GM19099 (cell line): ENCODE measurements around the gene PRCD.

Experiments
- POLR2A ChIP-seq: IDR thresholded peaks from 3 replicates; pipeline ENCODE4 v1.6.1; 2011; ENCODE audit warnings: low read depth; ENCODE audit not compliant: insufficient read length; ENCODE audit errors: extremely low read depth

The PRCD gene

DNA sequence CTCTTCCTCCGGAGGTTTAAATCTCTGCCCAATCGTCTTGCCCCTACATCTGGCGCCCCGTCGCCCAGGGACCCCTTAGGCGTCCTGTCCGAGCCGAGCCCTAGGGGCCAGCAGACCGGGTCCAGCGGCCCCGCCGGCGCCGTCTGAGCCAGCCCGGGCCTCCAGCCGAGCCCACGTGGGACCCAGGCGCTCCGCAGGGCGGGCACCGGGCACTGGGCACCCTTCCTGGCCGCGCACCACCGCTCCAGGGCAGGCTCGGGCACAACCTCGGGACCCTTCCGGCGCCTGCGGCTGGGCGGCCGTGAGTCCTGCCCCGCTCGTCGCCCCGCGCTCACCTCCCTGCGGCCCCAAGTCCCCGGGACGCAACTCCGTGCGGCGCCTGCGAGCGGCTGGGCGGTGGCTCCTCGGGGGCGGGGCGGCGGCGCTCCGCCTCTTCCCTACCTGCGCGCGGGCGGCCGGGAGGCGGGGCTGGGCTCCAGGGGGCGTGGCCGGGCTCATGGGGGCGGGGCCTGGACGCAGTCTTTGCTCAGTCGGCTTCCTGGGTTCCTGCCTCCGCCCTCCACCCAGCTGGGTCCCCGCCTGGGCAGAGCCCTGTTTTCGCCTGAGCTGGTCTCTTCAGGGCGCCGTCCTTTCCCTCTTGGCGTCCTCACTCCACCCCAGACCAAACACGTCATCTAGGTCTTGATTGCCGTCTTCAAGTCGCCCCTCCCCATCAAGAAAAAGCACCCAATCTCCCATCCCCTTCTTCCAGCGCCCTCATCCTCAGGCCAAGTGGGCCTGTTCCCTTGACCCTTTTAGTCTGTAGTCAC lies 38.6 kb upstream of the PRCD start, which contains the start of gene RHBDF2:
Gene RHBDF2, minus strand, starts transcription at position 406 of the 809 bp plus-strand sequence. CDS start 19,899 bp downstream, outside the sequence.
- peak; percentile 96 for TF ChIP-seq POLR2A

- TF ChIP-seq POLR2A: no peak
These were observed 38.0 kb upstream of the PRCD start for GRCh38 chr17:76501827-76502307.

DNA sequence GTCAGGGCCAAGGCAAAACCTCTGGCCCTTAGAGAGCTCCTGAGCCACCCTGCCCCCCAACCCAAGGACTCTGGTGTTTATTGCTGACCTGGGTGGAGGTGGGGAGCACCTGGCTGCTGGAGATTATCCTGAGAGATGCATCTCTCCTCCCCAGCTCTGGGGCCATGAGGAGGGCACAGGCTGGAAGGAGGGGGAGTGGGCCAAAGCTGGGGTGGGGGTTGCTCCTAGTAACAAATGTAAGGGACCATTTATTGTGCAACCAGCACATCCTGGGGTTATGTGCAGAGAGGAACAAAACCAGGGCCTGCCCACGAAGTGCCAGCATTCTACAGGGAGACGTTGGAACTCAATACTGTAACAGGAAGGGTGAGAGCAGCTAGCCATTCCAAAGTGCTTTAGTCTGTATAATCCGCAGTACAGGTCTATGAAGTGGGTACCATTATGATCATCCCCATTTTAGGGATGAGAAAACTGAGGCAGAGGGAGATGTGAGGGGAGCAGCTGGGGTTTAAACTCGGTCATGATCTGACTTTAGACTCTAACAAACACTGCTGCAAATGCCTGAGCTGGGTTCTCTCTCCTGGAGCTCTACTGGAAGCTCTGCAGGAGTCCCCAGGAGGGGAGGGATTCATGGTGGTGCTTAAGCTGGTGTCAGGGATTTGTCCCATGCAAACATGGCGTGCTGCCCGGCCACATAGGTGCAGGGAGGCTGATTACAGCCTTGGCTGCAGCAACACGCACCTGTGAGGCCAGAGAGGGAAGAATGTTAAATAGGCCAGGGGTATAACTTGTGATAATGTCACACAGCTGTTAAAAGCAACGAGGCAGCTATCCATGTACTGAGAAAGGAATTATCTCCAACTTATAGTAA lies 37.3 kb upstream of the PRCD start:
- no peak for TF ChIP-seq POLR2A

GRCh38 chr17:76504117-76504516 lies 35.7 kb upstream of the PRCD start:
- no peak for TF ChIP-seq POLR2A

DNA sequence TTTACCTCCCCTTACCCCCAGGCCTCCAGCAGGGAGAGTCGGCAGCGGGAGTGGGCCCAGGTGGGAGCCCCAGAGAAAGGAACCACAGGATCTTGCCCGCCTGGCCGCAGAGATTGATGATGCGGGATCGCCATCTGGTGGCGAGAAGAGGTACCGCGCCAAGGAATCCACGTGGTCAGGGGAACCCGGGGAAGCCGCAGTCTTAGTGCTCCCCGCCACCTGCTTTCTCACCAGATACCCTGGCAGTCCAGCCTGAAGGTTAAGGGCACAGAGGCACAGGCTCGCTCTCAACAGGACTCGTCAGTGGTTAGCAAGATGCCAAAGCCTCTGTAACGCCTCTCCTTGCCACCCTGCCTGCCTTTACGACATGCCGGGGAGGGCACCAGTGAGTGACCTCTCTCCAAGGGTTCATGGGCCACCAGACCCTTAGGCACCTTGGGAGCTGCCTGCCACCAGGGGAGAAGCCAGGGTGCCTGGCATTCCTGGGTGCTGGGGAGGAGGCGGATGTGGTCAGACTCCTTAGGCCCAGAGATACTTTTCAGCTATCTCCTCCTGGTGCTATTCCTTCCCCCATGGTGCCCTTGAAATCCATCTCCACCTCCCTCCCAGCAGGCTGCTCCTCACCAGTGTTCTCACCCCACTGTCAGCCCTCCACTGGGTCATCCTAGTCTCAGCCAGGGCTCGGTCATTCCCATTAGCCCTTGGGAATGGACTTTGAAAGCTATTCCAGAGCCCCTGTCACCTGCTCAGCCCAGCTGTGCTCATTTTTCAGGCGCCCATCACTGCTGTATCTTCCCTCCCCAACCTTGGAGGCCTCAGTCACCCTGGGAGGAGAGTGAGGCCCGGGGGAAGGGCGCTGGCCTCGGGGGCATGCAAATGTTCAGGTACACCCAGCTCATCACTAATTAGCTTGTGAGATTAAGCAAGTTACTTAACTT lies 33.2 kb upstream of the PRCD start:
- no peak for TF ChIP-seq POLR2A

DNA sequence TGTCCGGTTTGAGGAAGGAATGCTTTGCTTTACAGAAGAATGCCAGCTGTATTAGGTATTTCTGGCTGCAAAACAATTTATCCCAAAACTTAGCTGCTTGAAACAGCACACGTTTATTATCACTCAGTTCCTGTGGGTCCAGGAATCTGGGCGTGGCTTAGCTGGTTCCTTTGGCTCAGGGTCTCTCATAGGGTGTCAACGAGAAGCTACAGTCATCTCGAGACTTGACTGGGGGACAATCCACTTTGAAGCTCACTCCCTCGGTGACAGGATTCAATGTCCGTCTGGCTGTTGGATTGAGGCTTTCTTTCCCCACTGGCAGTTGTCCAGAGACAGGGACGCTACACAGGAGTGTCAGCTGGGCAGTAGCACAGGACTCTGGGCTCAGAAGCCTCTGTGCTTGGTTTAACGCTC lies 29.0 kb upstream of the PRCD start:
- no peak for TF ChIP-seq POLR2A

DNA sequence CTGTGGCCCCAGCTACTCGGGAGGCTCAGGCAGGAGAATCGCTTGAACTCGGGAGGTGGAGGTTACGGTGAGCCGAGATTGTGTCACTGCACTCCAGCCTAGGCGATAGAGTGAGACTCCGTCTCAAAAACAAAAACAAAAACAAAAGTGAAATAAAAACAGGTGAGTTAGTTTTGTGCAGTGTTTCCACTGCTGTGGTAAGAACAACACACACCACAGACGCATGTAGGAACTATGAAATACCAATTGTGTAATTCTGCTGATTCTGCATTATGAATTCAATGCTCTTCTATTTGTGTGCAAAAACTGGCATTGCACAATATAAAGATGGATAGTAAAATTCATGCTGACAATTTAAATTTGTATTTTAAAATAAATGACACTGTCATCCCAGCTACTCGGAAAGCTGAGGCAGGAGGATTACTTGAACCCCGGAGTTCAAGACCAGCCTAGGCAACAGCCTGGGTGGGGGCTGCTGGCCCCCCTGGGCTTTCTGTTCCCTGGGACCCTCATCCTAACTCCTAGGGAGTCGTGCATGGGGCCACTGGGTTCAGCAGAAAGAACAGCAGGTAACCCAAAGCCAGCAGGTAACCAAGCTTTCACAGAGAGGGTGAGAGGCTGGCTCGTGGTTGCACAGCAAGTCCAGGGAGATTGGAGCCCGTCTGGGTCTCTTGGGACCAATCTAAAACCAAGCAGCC lies 28.0 kb upstream of the PRCD start:
- TF ChIP-seq POLR2A: no peak

DNA sequence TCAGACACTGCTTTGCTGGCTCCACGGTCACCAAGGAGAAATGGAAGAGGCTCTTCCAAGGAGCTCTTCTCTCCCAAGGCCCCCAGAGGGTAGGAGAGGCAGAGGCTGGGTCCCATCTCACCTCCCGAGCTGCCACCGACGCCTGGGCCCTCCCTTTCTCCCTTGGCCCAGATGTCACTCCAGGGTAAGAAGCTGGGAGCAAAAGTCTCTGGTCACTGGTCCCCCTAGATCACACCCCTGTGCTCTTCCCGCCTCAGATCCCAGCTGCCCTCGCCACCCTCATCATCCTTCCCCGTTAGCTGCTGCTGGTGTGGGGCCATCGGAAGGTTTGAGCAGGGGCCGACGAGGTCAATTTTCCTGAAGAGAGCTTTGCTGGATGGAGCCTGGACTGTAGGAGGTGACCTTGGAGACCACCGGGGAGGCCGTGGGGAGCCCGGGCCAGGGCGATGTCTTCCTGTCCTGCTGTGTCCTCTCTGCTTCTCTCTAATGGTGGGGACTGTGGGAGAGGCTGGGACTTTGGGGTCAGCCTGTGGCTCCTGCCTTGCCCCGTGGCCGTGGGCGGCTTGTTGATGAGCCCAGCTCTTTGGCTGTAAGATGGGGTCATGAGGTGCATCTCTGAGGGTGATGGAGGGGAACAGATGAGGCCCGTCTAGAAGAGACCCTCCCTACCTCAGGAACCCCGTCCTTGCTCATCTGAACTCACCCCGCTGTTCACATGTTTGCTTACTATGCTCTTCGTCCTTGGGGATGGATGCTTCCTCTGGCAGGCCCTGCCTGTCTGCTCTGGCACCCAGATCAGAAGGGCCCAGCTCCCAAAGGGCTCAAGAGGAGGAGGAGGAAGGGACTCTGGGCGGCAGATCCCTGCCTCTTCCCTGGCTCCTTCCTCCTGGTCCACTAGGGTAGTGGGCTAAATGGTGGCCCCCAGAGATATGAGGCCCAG lies 27.2 kb upstream of the PRCD start:
- TF ChIP-seq POLR2A: no peak

DNA sequence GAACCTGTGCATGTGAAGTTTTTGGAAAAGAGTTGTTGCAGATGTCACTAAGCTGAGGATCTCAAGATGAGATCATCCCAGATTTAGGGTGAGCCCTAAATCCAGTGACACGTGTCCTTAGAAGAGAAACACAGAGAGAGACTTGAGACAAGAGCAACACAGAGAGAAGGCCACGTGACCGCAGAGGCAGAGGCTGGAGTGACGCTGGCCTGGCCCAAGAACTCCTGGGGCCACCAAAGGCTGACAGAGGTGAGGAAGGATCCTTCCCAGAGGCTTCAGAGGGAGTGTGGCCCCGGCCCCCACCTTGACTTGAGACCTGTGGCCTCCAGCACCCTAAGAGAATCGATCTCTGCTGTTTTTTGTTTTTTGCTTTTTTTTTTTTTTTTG lies 26.5 kb upstream of the PRCD start:
- TF ChIP-seq POLR2A: no peak

DNA sequence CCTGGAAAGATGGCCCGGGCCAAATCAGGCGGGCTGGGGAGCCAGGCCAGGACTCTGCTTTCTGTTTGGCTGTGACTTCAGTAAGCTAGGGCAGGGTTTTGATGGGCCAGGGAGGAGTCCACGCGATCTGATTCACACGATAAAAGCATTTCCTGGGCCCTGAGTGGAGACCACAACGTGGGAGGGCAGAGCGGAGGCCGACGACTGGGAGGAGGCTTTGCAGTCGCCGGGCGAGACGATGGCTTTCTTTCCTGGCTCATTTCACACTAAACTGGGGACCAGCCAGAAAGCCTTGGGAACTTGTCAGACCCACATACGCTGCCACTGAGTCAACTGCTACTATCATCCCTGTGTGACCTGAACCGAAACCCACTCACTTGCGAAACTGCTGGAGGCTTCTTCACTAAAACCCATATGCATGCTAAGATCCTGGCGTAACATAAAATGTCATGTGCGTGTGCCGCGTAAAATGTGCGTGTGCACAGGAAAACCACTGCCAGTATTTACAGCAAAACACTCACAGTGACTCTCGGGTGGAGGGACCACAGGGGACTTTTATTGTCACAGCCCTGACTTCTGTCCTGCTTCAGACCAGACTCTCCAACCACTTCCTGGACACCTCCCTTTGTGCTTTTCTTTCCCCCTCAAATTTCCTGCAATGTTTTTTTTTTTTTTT lies 24.4 kb upstream of the PRCD start:
- TF ChIP-seq POLR2A: no peak

GRCh38 chr17:76517638-76518038 lies 22.2 kb upstream of the PRCD start:
- TF ChIP-seq POLR2A: no peak
